ENCODE data around the gene SLC27A1. TPM values are rescaled to one million over a fixed set of nuclear protein-coding genes. Genes with fewer than 3 reads are reported as not detected.

Gene SLC27A1
- total and polyA plus RNA-seq, 4 donors = 2.4 to 7.4 (median 4.0) TPM

GRCh38 chr19:17540174-17540573 is 69.8 kb downstream of the SLC27A1 start:
- Histone ChIP-seq H3K36me3 (ENCODE audit: control insufficient read depth in 4 of 4, insufficient read depth in 3 of 4, low read depth in 1 of 4, low read length in 3 of 4) (no peaks in the 10 kb centered on the region), H3K9me3 (ENCODE audit: control insufficient read depth in 4 of 4, low read length in 3 of 4) (no peaks in the 10 kb centered on the region), H3K27me3 (ENCODE audit: control insufficient read depth in 4 of 4, insufficient read depth in 4 of 4, low read length in 3 of 4) (peaks cover 0 to 2% (median 0%) of the 10 kb centered on the region in 4 donors), H3K4me3 (ENCODE audit: low read depth in 1 of 3, low read length in 3 of 3) (no peak overlapping the region), H3K4me1 (ENCODE audit: control insufficient read depth in 4 of 4, insufficient read depth in 4 of 4, low read length in 3 of 4) (peaks cover 5 to 11% (median 8%) of the 10 kb centered on the region in 4 donors), H3K27ac (ENCODE audit: low read depth in 1 of 2, low read length in 2 of 2) (no peak overlapping the region), H3K9ac (ENCODE audit: low read depth in 1 of 2, low read length in 2 of 2) (no peak overlapping the region)
- 74% methylated on average over 30 of the region's 30 CpGs for WGBS
- DNase-seq (ENCODE audit: low spot score) = no peak
- TF ChIP-seq EGR1 (IDR thresholded peaks at IDR 0.05; ENCODE audit: low read depth in 2 of 2) = no peak
- TF ChIP-seq, protein P1, sequence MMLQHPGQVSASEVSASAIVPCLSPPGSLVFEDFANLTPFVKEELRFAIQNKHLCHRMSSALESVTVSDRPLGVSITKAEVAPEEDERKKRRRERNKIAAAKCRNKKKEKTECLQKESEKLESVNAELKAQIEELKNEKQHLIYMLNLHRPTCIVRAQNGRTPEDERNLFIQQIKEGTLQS (IDR thresholded peaks at IDR 0.05) = no peak

DNA sequence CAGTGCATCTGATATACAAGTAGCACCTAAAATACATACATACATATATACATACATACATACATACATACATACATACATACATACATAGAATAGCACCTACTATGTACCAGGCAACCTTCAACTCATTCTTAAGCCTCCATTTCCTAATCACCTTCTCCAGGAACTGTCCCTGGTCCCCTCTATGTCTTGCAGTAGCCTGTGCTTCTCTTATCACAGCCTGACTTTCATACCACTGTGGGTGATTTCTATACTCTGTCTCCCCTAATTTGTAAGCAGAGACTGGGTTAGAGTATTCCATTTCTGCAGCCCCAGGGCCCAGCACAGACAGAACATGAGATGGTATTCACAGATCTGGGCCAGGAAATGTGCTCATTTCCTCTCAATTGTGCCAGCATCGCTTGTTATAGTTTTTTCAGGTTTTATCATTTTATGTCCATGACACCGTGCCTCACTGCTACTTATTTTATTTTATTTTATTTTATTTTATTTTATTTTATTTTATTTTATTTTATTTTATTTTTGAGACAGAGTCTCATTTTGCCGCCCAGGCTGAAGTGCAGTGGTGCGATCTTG is 70.9 kb downstream of the SLC27A1 start:
- Histone ChIP-seq H3K4me3 (ENCODE audit: low read depth in 1 of 3, low read length in 3 of 3) (no peak overlapping the region), H3K9ac (ENCODE audit: low read depth in 1 of 2, low read length in 2 of 2) (no peak overlapping the region), H3K36me3 (ENCODE audit: control insufficient read depth in 4 of 4, insufficient read depth in 3 of 4, low read depth in 1 of 4, low read length in 3 of 4) (no peaks in the 10 kb centered on the region), H3K4me1 (ENCODE audit: control insufficient read depth in 4 of 4, insufficient read depth in 4 of 4, low read length in 3 of 4) (peaks cover 5 to 11% (median 8%) of the 10 kb centered on the region in 4 donors), H3K9me3 (ENCODE audit: control insufficient read depth in 4 of 4, low read length in 3 of 4) (no peaks in the 10 kb centered on the region), H3K27ac (ENCODE audit: low read depth in 1 of 2, low read length in 2 of 2) (no peak overlapping the region), H3K27me3 (ENCODE audit: control insufficient read depth in 4 of 4, insufficient read depth in 4 of 4, low read length in 3 of 4) (peaks cover 0 to 2% (median 0%) of the 10 kb centered on the region in 4 donors)
- WGBS = 89% methylated on average over 4 of the region's 4 CpGs
- no peak for TF ChIP-seq HNF4G (IDR thresholded peaks at IDR 0.05)
- TF ChIP-seq, protein P2, sequence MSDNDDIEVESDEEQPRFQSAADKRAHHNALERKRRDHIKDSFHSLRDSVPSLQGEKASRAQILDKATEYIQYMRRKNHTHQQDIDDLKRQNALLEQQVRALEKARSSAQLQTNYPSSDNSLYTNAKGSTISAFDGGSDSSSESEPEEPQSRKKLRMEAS (IDR thresholded peaks at IDR 0.05) = no peak
- no peak for TF ChIP-seq EGR1 (IDR thresholded peaks at IDR 0.05; ENCODE audit: low read depth in 2 of 2)
- TF ChIP-seq GABPA (IDR thresholded peaks at IDR 0.05 in 1 of 2, conservative IDR thresholded peaks at IDR 0.05 in 1 of 2) = no peak
- no peak for TF ChIP-seq SP1 (IDR thresholded peaks at IDR 0.05)
- TF ChIP-seq, protein P1 (IDR thresholded peaks at IDR 0.05) = no peak
- TF ChIP-seq, protein P3, sequence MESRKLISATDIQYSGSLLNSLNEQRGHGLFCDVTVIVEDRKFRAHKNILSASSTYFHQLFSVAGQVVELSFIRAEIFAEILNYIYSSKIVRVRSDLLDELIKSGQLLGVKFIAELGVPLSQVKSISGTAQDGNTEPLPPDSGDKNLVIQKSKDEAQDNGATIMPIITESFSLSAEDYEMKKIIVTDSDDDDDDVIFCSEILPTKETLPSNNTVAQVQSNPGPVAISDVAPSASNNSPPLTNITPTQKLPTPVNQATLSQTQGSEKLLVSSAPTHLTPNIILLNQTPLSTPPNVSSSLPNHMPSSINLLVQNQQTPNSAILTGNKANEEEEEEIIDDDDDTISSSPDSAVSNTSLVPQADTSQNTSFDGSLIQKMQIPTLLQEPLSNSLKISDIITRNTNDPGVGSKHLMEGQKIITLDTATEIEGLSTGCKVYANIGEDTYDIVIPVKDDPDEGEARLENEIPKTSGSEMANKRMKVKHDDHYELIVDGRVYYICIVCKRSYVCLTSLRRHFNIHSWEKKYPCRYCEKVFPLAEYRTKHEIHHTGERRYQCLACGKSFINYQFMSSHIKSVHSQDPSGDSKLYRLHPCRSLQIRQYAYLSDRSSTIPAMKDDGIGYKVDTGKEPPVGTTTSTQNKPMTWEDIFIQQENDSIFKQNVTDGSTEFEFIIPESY (IDR thresholded peaks at IDR 0.05) = no peak
- no peak for TF ChIP-seq FOXA2 (IDR thresholded peaks at IDR 0.05)
- TF ChIP-seq NR2F2 (IDR thresholded peaks at IDR 0.05) = no peak
- no peak for TF ChIP-seq FOXA1 (IDR thresholded peaks at IDR 0.05)
- no peak for DNase-seq (ENCODE audit: low spot score)

GRCh38 chr19:17542042-17542441 is 71.7 kb downstream of the SLC27A1 start:
- Histone ChIP-seq H3K36me3 (ENCODE audit: control insufficient read depth in 4 of 4, insufficient read depth in 3 of 4, low read depth in 1 of 4, low read length in 3 of 4) (no peaks in the 10 kb centered on the region), H3K9me3 (ENCODE audit: control insufficient read depth in 4 of 4, low read length in 3 of 4) (no peaks in the 10 kb centered on the region), H3K27ac (ENCODE audit: low read depth in 1 of 2, low read length in 2 of 2) (no peak overlapping the region), H3K27me3 (ENCODE audit: control insufficient read depth in 4 of 4, insufficient read depth in 4 of 4, low read length in 3 of 4) (peaks cover 0 to 2% (median 0%) of the 10 kb centered on the region in 4 donors), H3K9ac (ENCODE audit: low read depth in 1 of 2, low read length in 2 of 2) (no peak overlapping the region), H3K4me1 (ENCODE audit: control insufficient read depth in 4 of 4, insufficient read depth in 4 of 4, low read length in 3 of 4) (peaks cover 5 to 11% (median 8%) of the 10 kb centered on the region in 4 donors), H3K4me3 (ENCODE audit: low read depth in 1 of 3, low read length in 3 of 3) (no peak overlapping the region)
- DNase-seq (ENCODE audit: low spot score) = no peak
- 81% methylated on average over 15 of the region's 15 CpGs for WGBS
- no peak for TF ChIP-seq TAF1 (conservative IDR thresholded peaks at IDR 0.05)
- no peak for TF ChIP-seq FOXA2 (IDR thresholded peaks at IDR 0.05)
- TF ChIP-seq, protein P4, sequence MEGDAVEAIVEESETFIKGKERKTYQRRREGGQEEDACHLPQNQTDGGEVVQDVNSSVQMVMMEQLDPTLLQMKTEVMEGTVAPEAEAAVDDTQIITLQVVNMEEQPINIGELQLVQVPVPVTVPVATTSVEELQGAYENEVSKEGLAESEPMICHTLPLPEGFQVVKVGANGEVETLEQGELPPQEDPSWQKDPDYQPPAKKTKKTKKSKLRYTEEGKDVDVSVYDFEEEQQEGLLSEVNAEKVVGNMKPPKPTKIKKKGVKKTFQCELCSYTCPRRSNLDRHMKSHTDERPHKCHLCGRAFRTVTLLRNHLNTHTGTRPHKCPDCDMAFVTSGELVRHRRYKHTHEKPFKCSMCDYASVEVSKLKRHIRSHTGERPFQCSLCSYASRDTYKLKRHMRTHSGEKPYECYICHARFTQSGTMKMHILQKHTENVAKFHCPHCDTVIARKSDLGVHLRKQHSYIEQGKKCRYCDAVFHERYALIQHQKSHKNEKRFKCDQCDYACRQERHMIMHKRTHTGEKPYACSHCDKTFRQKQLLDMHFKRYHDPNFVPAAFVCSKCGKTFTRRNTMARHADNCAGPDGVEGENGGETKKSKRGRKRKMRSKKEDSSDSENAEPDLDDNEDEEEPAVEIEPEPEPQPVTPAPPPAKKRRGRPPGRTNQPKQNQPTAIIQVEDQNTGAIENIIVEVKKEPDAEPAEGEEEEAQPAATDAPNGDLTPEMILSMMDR (IDR thresholded peaks at IDR 0.05; ENCODE audit: low read depth, low read length, missing input control) = no peak
- TF ChIP-seq GABPA (IDR thresholded peaks at IDR 0.05 in 1 of 2, conservative IDR thresholded peaks at IDR 0.05 in 1 of 2) = no peak
- no peak for TF ChIP-seq FOXA1 (IDR thresholded peaks at IDR 0.05)
- TF ChIP-seq, protein P2 (IDR thresholded peaks at IDR 0.05) = no peak
- no peak for TF ChIP-seq NR2F2 (IDR thresholded peaks at IDR 0.05)
- no peak for TF ChIP-seq SP1 (IDR thresholded peaks at IDR 0.05)
- TF ChIP-seq RXRA (IDR thresholded peaks at IDR 0.05) = no peak

Measured in liver (tissue), 9 donors.